Measurements from ENCODE around the gene ATP8A2. TPM values are rescaled to one million over a fixed set of nuclear protein-coding genes. Genes with fewer than 3 reads are reported as not detected.
A peak's percentile ranks its signal among the peaks of the same experiment; 100 is the strongest.

ATP8A2 gene
- total RNA-seq, 1 donor from 2014 or later: 3.4 TPM

GRCh38 chr13:25928941-25929505 lies 557.2 kb downstream of the ATP8A2 start:
- Mint-ChIP-seq H3K27ac (ENCODE audit: unreplicated experiment) (peak overlapping the region; percentile 1), H3K9me3 (no peaks in the 10 kb centered on the region), H3K4me3 (no peak overlapping the region), H3K4me1 (peaks cover 24% of the 10 kb centered on the region), H3K36me3 (ENCODE audit: low read depth) (no peaks in the 10 kb centered on the region), H3K27me3 (ENCODE audit: low read depth) (peaks cover 19% of the 10 kb centered on the region)
- DNase-seq (ENCODE audit: low read depth, low spot score): no peak
- TF ChIP-seq, protein P1, sequence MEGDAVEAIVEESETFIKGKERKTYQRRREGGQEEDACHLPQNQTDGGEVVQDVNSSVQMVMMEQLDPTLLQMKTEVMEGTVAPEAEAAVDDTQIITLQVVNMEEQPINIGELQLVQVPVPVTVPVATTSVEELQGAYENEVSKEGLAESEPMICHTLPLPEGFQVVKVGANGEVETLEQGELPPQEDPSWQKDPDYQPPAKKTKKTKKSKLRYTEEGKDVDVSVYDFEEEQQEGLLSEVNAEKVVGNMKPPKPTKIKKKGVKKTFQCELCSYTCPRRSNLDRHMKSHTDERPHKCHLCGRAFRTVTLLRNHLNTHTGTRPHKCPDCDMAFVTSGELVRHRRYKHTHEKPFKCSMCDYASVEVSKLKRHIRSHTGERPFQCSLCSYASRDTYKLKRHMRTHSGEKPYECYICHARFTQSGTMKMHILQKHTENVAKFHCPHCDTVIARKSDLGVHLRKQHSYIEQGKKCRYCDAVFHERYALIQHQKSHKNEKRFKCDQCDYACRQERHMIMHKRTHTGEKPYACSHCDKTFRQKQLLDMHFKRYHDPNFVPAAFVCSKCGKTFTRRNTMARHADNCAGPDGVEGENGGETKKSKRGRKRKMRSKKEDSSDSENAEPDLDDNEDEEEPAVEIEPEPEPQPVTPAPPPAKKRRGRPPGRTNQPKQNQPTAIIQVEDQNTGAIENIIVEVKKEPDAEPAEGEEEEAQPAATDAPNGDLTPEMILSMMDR (conservative IDR thresholded peaks at IDR 0.05): no peak

- H3K27me3 Mint-ChIP-seq (ENCODE audit: low read depth): peaks cover 19% of the 10 kb centered on the region
- H3K9me3 Mint-ChIP-seq: no peaks in the 10 kb centered on the region
- no peak overlapping the region for H3K4me3 Mint-ChIP-seq
- TF ChIP-seq, protein P1 (conservative IDR thresholded peaks at IDR 0.05): no peak
- peaks cover 24% of the 10 kb centered on the region for H3K4me1 Mint-ChIP-seq
- H3K27ac Mint-ChIP-seq (ENCODE audit: unreplicated experiment): no peak overlapping the region
- no peaks in the 10 kb centered on the region for H3K36me3 Mint-ChIP-seq (ENCODE audit: low read depth)
- DNase-seq (ENCODE audit: low read depth, low spot score): no peak
Measured at GRCh38 chr13:25929816-25930215, 558.0 kb downstream of the ATP8A2 start.

DNA sequence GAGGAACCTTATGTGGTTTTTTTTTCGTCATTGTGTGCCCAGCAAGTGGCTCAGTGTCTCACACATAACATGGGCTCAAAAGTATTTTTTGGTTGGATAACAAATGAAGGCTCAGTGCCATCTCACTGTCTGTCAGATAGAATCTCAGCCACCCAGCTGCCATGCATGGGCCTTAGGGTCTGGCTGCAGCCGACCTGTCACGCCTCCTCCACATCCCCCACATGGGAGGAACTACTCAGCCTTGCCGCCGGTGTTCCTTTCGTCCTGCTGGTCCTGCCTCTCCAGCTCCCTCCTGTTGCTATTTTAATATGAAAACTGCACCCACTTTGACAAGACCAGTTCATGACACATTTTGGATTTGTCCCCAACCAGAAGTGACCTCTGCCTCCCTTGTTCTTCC lies 558.9 kb downstream of the ATP8A2 start:
- H3K27ac Mint-ChIP-seq (ENCODE audit: unreplicated experiment): peak overlapping the region; percentile 64
- no peaks in the 10 kb centered on the region for H3K9me3 Mint-ChIP-seq
- TF ChIP-seq, protein P1 (conservative IDR thresholded peaks at IDR 0.05): no peak
- DNase-seq (ENCODE audit: low read depth, low spot score): no peak
- no peak overlapping the region for H3K4me3 Mint-ChIP-seq
- H3K4me1 Mint-ChIP-seq: peaks cover 24% of the 10 kb centered on the region
- peaks cover 19% of the 10 kb centered on the region for H3K27me3 Mint-ChIP-seq (ENCODE audit: low read depth)
- no peaks in the 10 kb centered on the region for H3K36me3 Mint-ChIP-seq (ENCODE audit: low read depth)

DNA sequence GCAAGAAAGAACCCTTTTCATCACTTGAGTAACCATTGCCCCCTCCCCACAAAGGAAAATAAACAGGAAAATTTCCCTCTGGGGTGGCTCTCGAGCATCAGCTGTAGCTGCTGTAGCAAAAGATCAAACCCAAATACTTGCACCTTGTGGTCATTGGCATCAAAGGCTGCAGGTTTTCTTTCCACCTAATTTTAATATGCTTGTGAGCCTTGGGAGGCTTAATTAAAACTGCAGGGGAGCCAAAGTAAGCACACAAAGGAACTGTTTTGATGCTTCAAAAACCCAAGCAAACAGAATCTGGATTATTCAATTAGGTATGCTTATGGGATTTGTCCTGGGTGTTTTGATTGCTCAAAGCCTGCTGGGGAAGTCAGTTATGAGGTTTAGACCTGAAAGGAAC lies 560.6 kb downstream of the ATP8A2 start:
- no peak for DNase-seq (ENCODE audit: low read depth, low spot score)
- TF ChIP-seq, protein P1 (conservative IDR thresholded peaks at IDR 0.05): no peak
- Mint-ChIP-seq H3K4me3 (no peak overlapping the region), H3K27ac (ENCODE audit: unreplicated experiment) (no peak overlapping the region), H3K9me3 (no peaks in the 10 kb centered on the region), H3K36me3 (ENCODE audit: low read depth) (no peaks in the 10 kb centered on the region), H3K4me1 (peaks cover 21% of the 10 kb centered on the region), H3K27me3 (ENCODE audit: low read depth) (peaks cover 14% of the 10 kb centered on the region)

DNA sequence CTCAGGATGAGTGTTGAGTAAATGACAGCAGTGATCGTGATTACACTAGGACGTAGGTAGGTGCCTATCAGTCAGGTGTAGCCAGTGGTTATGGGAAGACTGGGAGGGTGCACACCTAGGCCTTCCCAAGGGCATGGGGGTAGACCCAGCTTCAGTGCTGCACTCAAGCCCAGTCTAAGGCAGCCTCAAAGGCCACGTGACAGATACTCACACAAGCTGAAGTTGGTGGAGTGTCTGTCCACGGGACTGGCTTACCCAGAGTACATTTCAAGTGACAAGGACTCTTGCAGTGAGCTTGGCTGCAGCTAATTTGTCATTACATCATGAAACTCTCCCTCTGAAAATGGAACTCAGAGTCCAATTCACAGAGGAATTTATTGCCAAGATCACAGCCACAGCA lies 561.7 kb downstream of the ATP8A2 start:
- Mint-ChIP-seq H3K36me3 (ENCODE audit: low read depth) (no peaks in the 10 kb centered on the region), H3K4me1 (peaks cover 11% of the 10 kb centered on the region), H3K9me3 (no peaks in the 10 kb centered on the region), H3K4me3 (no peak overlapping the region), H3K27me3 (ENCODE audit: low read depth) (peaks cover 13% of the 10 kb centered on the region), H3K27ac (ENCODE audit: unreplicated experiment) (no peak overlapping the region)
- no peak for DNase-seq (ENCODE audit: low read depth, low spot score)
- TF ChIP-seq, protein P1 (conservative IDR thresholded peaks at IDR 0.05): no peak
